ENCODE measurements around the gene PYGM. TPM values are rescaled to one million over a fixed set of nuclear protein-coding genes. Genes with fewer than 3 reads are reported as not detected.

Gene PYGM
- total and polyA plus RNA-seq, 2 of the 13 experiments (the other 11 are each of a cell fraction or from before 2014, with no cell fraction given) = 0.11 to 0.12 TPM

- no peak for TF ChIP-seq RFX1 (IDR thresholded peaks at IDR 0.05)
- no peak for TF ChIP-seq SP5 (CRISPR knock-in tag; IDR thresholded peaks at IDR 0.05; ENCODE audit: borderline replicate concordance, low read depth)
- no peak for TF ChIP-seq GPN1 (CRISPR knock-in tag; IDR thresholded peaks at IDR 0.05; ENCODE audit: borderline replicate concordance)
- TF ChIP-seq SMARCE1 (IDR thresholded peaks at IDR 0.05; ENCODE audit: borderline replicate concordance) = no peak
- TF ChIP-seq ISX (CRISPR knock-in tag; conservative IDR thresholded peaks at IDR 0.05) = no peak
- no peak for TF ChIP-seq ZNF564 (CRISPR knock-in tag; IDR thresholded peaks at IDR 0.05)
- no peak for TF ChIP-seq ELF3 (CRISPR knock-in tag; IDR thresholded peaks at IDR 0.05)
- no peak for TF ChIP-seq ZNF326 (CRISPR knock-in tag; IDR thresholded peaks at IDR 0.05; ENCODE audit: borderline replicate concordance)
- no peak for TF ChIP-seq ZNF550 (CRISPR knock-in tag; IDR thresholded peaks at IDR 0.05; ENCODE audit: borderline replicate concordance)
- no peak for TF ChIP-seq NR2C2 (CRISPR knock-in tag; IDR thresholded peaks at IDR 0.05; ENCODE audit: borderline replicate concordance)
- TF ChIP-seq NFE2L2 (IDR thresholded peaks at IDR 0.05; ENCODE audit: low read length) = no peak
- TF ChIP-seq MNT (IDR thresholded peaks at IDR 0.05) = no peak
- no peak for TF ChIP-seq CAMTA2 (CRISPR knock-in tag; IDR thresholded peaks at IDR 0.05; ENCODE audit: borderline replicate concordance)
Measured at GRCh38 chr11:64723117-64723906, 36.5 kb downstream of the PYGM start, which contains the start of gene NRXN2 (continued).

All from HepG2 (cell line).